Stimulated activated naive CD4-positive, alpha-beta T cell treated with Interleukin-2 at 50 U/mL for 16 hours (primary cell): ENCODE measurements around the gene SETBP1.

Experiments
- DNase-seq: peaks from one replicate; lab custom pipeline; 2025; lab: John Stamatoyannopoulos, UW

SETBP1 gene

GRCh38 chr18:44938720-44939665 is 258.3 kb downstream of the SETBP1 start:
- DNase-seq, result no peak

- DNase-seq, result no peak
Observed at GRCh38 chr18:44941516-44941915, 260.8 kb downstream of the SETBP1 start.

GRCh38 chr18:44942073-44942472 is 261.4 kb downstream of the SETBP1 start:
- DNase-seq, result no peak

- no peak for DNase-seq
Observed at GRCh38 chr18:44943311-44943881, 262.7 kb downstream of the SETBP1 start.

GRCh38 chr18:44944461-44944860 is 263.8 kb downstream of the SETBP1 start:
- DNase-seq, result no peak

- no peak for DNase-seq
Observed at GRCh38 chr18:44945888-44946401, 265.3 kb downstream of the SETBP1 start.

- DNase-seq, result no peak
Observed at GRCh38 chr18:44946529-44947113, 265.9 kb downstream of the SETBP1 start.

- no peak for DNase-seq
Observed at GRCh38 chr18:44949967-44950366, 269.3 kb downstream of the SETBP1 start.

- no peak for DNase-seq
Observed at GRCh38 chr18:44950685-44951195, 270.1 kb downstream of the SETBP1 start.

GRCh38 chr18:44951748-44952147 is 271.1 kb downstream of the SETBP1 start:
- DNase-seq, result no peak

- DNase-seq, result no peak
Observed at GRCh38 chr18:44954257-44954656, 273.6 kb downstream of the SETBP1 start.

- no peak for DNase-seq
Observed at GRCh38 chr18:44955825-44956224, 275.1 kb downstream of the SETBP1 start.

GRCh38 chr18:44957025-44957424 is 276.3 kb downstream of the SETBP1 start:
- no peak for DNase-seq

- DNase-seq, result no peak
Observed at GRCh38 chr18:44957461-44957860, 276.8 kb downstream of the SETBP1 start.

- DNase-seq, result no peak
Observed at GRCh38 chr18:44958040-44958439, 277.4 kb downstream of the SETBP1 start.

- DNase-seq, result no peak
Observed at GRCh38 chr18:44958455-44958854, 277.8 kb downstream of the SETBP1 start.

GRCh38 chr18:44959013-44959412 is 278.3 kb downstream of the SETBP1 start:
- DNase-seq, result no peak

- DNase-seq, result no peak
Observed at GRCh38 chr18:44960580-44960979, 279.9 kb downstream of the SETBP1 start.

GRCh38 chr18:44961288-44961995 is 280.8 kb downstream of the SETBP1 start:
- no peak for DNase-seq

GRCh38 chr18:44967599-44967998 is 286.9 kb downstream of the SETBP1 start:
- DNase-seq, result no peak

- no peak for DNase-seq
Observed at GRCh38 chr18:44968336-44968735, 287.6 kb downstream of the SETBP1 start.

- no peak for DNase-seq
Observed at GRCh38 chr18:44969214-44969795, 288.6 kb downstream of the SETBP1 start.
